ENCODE results near the gene UBLCP1.

The UBLCP1 gene

GRCh38 chr5:159316519-159317383 lies 53.7 kb downstream of the UBLCP1 start:
- peak; percentile 1 for DNase-seq

GRCh38 chr5:159317849-159318248 lies 54.8 kb downstream of the UBLCP1 start:
- DNase-seq = no peak

- DNase-seq = no peak
Observed at GRCh38 chr5:159318448-159318847, 55.4 kb downstream of the UBLCP1 start.

DNA sequence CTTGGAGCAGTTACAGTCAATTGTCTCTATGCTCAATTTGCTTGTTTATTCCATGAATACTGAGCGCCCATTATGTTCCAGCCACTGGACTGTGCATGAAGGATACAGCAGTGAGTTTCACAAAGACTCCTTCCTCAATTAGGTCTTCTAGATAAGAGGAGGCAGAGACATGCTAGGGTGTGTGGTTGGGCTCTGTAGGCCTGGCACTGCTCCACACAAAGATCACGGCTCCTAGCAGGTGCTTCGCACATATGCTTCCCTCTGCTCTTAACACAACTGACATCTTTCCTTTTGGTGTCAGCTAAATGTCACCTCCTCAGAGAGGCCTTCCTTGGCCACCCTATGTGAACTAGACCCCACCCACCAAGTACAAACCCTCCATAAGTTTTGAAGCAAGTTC lies 56.3 kb downstream of the UBLCP1 start:
- no peak for DNase-seq

DNA sequence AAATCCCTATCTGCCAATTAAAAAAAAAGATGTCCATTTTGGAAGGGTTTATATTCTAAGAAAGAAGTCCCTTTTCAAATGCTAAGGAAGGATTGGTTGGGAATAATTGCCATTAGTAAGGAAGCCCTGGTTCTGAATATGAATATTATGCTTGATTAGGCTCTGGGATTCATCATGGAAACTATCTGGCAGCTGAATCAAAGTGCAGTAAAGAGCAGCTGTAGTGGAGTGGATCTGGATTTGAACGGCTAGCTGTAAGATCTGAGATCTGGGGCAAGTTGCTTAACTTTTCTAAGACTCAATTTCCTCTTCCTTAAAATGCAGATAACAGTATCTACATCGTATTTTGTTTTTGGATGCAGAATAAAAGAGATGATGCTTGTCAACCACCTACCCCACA lies 56.7 kb downstream of the UBLCP1 start:
- no peak for DNase-seq

DNA sequence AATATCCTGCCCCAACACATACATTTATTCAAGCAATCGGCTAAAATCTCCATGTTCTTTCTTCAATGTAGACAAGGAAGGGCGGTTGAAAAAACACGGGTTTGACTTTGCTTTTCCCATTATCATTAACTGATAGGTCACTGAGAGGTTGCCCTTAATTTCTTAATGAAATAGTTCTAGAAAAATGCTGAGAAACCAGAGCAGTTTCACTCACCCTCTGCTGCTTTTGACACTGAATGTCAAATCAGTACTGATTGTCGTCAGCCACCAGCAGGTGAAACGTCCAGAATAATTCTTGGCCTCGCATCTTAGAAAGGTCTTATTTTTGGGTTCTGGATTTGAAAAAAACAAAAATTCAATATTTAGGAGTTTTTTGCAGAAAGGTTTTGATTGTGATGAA lies 59.1 kb downstream of the UBLCP1 start:
- no peak for DNase-seq

DNA sequence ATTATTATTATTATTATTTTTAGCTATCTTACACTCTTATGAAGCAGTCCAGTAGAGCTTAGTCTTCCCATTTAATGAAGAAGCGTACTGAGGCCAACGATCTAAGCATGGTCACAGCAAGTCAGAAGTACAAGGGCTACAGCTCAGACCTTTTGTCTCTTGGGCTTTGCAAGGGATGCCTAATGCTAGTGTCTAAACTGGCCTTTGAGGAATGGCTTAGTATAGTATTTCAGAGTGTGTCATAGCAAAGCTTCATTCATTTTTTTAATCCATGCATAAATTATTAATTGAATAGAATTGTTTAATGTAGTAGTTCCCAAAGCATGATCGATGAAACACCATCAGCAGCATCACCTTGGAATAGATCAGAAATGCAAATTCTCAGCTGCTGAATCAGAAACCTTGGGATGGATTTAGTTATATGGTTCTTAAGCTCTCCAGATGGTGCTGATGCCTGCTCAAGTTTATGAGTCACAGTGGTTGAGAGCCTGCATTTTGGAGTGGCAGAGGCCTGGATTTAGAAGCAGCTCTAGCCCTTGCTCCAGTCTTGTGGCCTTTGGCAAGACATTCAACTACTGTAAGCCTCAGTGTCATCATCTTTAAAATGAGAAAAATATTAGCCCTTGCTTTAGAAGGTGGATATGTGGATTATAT lies 61.1 kb downstream of the UBLCP1 start:
- DNase-seq = no peak

DNA sequence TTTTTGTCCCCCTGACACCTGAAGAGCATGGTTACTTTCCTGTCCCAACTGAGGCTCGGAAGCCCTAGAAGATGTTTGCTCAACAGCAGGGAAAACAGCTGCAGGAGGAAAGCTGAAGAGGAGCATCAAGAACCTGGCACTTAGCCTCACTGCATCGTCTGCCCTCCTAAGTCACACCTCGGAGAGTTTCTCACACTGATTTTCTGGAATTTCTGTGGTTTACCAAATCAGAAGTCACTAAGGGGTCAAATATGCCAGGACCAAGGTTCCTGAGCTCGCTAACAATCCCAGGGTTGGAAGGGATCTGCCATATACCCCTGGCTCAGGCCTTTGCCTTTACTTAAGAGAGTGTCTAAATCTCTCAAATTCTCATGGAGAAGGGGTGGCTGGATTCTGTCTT lies 61.9 kb downstream of the UBLCP1 start:
- DNase-seq = no peak

- no peak for DNase-seq
Observed at GRCh38 chr5:159330131-159330800, 67.2 kb downstream of the UBLCP1 start, which contains the start of gene IL12B. Gene IL12B, minus strand, starts transcription at chr5:159330487. Its CDS starts 3,705 bp downstream, at chr5:159326782.

DNA sequence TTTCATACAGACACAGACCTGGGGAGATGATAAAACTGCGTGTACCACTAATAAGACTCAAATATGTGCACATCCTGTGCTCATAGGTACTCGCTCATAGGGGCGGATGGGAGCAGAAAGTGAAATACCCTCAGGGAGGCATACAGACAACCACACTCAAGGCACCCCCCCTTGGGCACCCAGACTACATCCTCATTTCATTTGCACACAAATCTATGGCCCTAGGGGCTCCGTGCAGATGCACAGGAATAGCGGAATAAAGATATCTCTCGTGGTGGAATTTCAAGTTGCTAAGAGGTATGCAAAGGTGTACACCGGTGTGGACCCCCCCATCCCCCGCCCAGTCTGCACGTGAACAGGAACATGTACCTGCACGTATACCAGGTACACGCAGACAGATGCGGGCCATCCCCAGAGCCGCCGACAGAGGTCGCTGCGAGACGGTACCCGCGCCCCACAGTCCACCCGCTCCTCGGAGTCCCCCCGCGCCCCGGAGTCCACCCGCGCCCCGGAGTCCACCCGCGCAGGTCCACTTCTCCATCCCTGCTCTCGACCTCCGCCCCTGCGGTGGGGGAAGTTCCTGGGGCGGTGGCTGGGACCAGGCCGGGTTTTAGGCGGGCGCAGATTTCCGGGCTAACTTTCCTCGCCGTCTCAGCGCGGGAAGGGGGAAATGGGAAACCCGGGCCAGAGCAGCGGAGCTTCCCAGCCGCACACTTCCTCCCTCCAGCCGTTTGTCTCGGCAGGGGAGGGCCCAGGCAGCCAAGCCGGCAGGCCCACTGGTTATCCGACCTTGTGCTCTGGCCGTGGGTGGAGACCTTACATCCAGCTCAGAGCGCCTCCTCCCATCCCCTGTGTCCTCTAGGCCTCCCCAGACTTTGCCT lies 68.2 kb downstream of the UBLCP1 start:
- no peak for DNase-seq

DNA sequence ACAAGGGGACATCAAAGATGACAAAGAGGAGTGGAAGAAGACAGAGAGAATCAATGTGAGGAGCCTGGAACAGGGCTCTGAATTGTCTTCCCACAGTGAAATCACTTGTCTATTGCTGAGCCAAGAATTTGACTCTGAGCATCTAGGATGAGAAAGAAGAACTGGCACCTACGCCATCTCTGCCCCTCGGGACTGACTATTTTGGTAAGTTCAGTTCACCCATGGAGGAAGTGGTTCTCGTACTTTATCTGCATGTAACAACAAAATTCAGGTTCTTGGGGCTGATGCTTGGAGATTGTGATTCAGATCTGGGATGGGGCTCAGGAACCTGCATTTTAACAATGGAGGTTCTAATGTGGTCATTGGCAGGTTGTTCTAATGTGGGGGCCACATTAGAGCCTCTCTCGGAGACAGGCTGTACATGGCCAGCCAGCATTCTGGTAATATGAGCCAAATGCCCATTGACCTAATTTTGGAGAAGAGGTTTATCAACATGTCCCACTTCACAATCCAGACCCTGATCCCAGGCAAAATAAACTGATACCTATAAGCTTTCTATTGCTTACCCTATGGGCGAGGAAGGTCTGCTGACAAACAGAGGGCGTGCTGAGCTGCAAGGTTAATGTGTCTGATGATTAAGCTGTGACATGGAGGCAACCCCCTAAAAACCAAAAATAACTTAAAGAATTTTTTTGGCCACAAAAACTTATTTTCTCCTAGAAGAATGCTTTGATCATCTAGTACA lies 69.9 kb downstream of the UBLCP1 start:
- no peak for DNase-seq

DNA sequence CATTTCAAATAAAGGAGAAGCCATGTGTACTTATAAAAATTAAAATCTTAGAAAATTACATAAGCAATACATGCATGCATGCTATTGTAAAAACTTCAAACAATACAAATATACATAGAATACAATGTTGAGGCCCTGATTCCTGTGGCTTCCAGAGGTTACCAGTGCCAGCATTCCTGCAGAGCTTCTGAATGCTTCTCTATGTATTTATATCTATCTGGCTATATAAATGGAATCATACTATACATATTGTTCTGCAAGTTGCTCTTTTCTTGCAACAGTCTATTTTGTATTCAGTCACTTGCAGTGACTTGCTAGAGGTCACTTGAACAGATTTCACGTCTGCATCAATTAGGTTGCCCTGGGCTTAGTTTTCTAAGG lies 70.4 kb downstream of the UBLCP1 start:
- DNase-seq = no peak

All from NCI-H2227 treated with DMSO at 0.1 percent for 48 hours (cell line).